ENCODE results near the gene ATL1. TPM values are rescaled to one million over a fixed set of nuclear protein-coding genes. Genes with fewer than 3 reads are reported as not detected.
"Not testable (repeated sequence)": the region's sequence is repeated elsewhere in the genome, so short reads cannot be mapped to it uniquely, and the experiment has no call there.

Gene ATL1
- total and polyA plus RNA-seq, 2 of the 8 experiments (the other 6 are each of a cell fraction or from before 2014, with no cell fraction given) = 4.0 to 5.9 TPM

DNA sequence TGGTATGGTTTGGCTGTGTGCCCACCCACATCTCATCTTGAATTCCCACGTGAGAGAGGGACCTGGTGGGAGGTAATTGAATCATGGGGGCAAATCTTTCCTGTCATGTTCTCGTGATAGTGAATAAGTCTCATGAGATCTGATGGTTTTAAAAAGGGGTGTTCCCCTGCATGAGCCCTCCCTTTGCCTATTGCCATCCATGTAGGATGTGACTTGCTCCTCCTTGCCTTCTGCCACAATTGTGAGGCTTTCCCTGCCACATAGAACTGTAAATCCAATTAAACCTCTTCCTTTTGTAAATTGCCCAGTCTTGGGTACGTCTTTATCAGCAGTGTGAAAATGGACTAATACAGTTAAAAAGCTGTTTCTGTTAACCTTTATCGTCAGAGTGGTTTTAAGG is 21.9 kb upstream of the ATL1 start:
- POLR2A ChIA-PET (ENCODE audit: partially characterized antibody); H3K4ac ChIP-seq (replicated peaks; ENCODE audit: insufficient read length, low read depth, low read length); H3K79me1 ChIP-seq (ENCODE audit: low read depth, low read length); H3K4me2 ChIP-seq (ENCODE audit: insufficient read depth in 1 of 2, low read depth in 2 of 2, low read length in 2 of 2); H3K18ac ChIP-seq (ENCODE audit: extremely low read depth, low read length); H3K56ac ChIP-seq (replicated peaks; ENCODE audit: insufficient read length, low read depth, low read length); H4K91ac ChIP-seq (replicated peaks; ENCODE audit: insufficient read length, low read length); H2BK120ac ChIP-seq (replicated peaks; ENCODE audit: low read depth, low read length); DNase-seq (ENCODE audit: low read depth in 1 of 2, low spot score in 2 of 2); H2BK15ac ChIP-seq (ENCODE audit: low read length); H2AFZ ChIP-seq (ENCODE audit: low read length); H4K20me1 ChIP-seq (replicated peaks in 1 of 2; ENCODE audit: control insufficient read depth in 1 of 2, insufficient read depth in 2 of 2, low read length in 2 of 2); H4K5ac ChIP-seq (ENCODE audit: insufficient read length, low read depth, low read length); H3K23ac ChIP-seq (ENCODE audit: insufficient read length); H3K14ac ChIP-seq (ENCODE audit: insufficient read length); H2AK5ac ChIP-seq (ENCODE audit: low read depth, low read length); H3K79me2 ChIP-seq (ENCODE audit: control insufficient read depth in 1 of 2, insufficient read depth in 2 of 2, low read length in 2 of 2); H3K4me1 ChIP-seq (replicated peaks in 1 of 4; ENCODE audit: control insufficient read depth in 3 of 4, insufficient read depth in 4 of 4, low read length in 3 of 4); H2BK12ac ChIP-seq (ENCODE audit: low read depth, low read length); H2BK20ac ChIP-seq (ENCODE audit: low read length); H3K27me3 ChIP-seq (replicated peaks in 1 of 4; ENCODE audit: control insufficient read depth in 3 of 4, extremely low read depth in 1 of 4, insufficient read depth in 3 of 4, low read length in 3 of 4); H3K9me3 ChIP-seq (ENCODE audit: insufficient read depth in 2 of 2, low read depth in 1 of 2, low read length in 1 of 2); H3K36me3 ChIP-seq (ENCODE audit: control insufficient read depth in 2 of 4, insufficient read depth in 4 of 4, low read length in 3 of 4); H2BK5ac ChIP-seq (ENCODE audit: low read depth, low read length); H3K23me2 ChIP-seq (ENCODE audit: low read depth, low read length); H3K9ac ChIP-seq (replicated peaks in 1 of 4; ENCODE audit: extremely low read depth in 1 of 4, low read depth in 3 of 4, low read length in 3 of 4); H3K4me3 ChIP-seq (ENCODE audit: extremely low read depth in 1 of 4, insufficient read depth in 2 of 4, low read depth in 3 of 4, low read length in 4 of 4); H3K27ac ChIP-seq (ENCODE audit: low read depth, low read length); H4K8ac ChIP-seq (ENCODE audit: extremely low read depth, insufficient read depth, low read length); FAIRE-seq: not testable (repeated sequence)
- CTCF ChIA-PET (ENCODE audit: partially characterized antibody) = interaction anchor here (1.0 to 1.5 kb wide), 3 partner anchors 236 to 240 kb away, joined by 3 to 5 read pairs (median 5); no protein-coding TSS in a partner anchor
- 62% methylated on average over 4 of the region's 4 CpGs; no CpG with 5 or more reads in 1 of the 2 experiments for WGBS, 2 experiments (ENCODE audit: extremely low coverage in 1 of 2, insufficient coverage in 1 of 2, insufficient read length in 1 of 2, insufficient replicate concordance in 2 of 2, low coverage in 1 of 2, low lambda C conversion rate in 2 of 2, missing lambda C conversion rate in 1 of 2)

All from H1 (cell line).